Thyroid gland (tissue), 4 donors: ENCODE results near the gene CITED2.

Experiments
- CTCF ChIP-seq, 6 experiments: fragments of 200-600 bp in 3 of 6; fragments of 450-650 bp in 3 of 6; sonication (generic) in 3 of 6; IDR thresholded peaks; one replicate each; pipeline ENCODE4 v1.5.1; 2016 to 2019; ENCODE audit warnings: antibody characterized with exemption in 6 of 6, mild to moderate bottlenecking in 2 of 6, inconsistent platforms in 1 of 6, moderate library complexity in 1 of 6
- POLR2A ChIP-seq, 2 donors: fragments of 450-650 bp; IDR thresholded peaks; one replicate each; pipeline ENCODE4 v1.6.1; 2017; ENCODE audit warnings: antibody characterized with exemption in 2 of 2, mild to moderate bottlenecking in 2 of 2, moderate library complexity in 1 of 2

- no peak for TF ChIP-seq CTCF (IDR thresholded peaks at IDR 0.05)
- TF ChIP-seq POLR2A (IDR thresholded peaks at IDR 0.05): no peak
Observed at GRCh38 chr6:139341060-139341459, 33.4 kb downstream of the CITED2 start.
